Keratinocyte (primary cell): ENCODE results near the gene MDFIC2. TPM values are rescaled to one million over a fixed set of nuclear protein-coding genes. Genes with fewer than 3 reads are reported as not detected.

ENCODE experiments used
- DNase-seq: peaks from one replicate; pipeline ENCODE4 v3.0.0-alpha.2; 2011; ENCODE audit warnings: low read depth, missing footprints, low spot score
- FAIRE-seq: peaks from 2 replicates; lab custom pipeline; 2011; peaks lifted over from hg19 to GRCh38; lab: Jason Lieb, UNC
- H2AFZ ChIP-seq: 2 replicates; pipeline ENCODE4 v1.6.0; 2012; ENCODE audit warnings: low read length, control low read depth, inconsistent platforms; ENCODE audit not compliant: control insufficient read depth
- H3K27ac ChIP-seq: 2 replicates; pipeline ENCODE4 v1.5.1; 2011; ENCODE audit warnings: low read length; ENCODE audit not compliant: control insufficient read depth, insufficient read depth
- H3K27me3 ChIP-seq: 3 replicates; pipeline ENCODE4 v1.6.0; 2011; ENCODE audit warnings: low read length; ENCODE audit not compliant: control insufficient read depth, insufficient read depth; ENCODE audit errors: extremely low read depth
- H3K36me3 ChIP-seq, 2 experiments: 2 replicates in 1 of 2; 3 replicates in 1 of 2; pipeline ENCODE4 v1.5.1; 2011; ENCODE audit warnings: low read length in 2 of 2, mild to moderate bottlenecking in 1 of 2; ENCODE audit not compliant: control insufficient read depth in 2 of 2, insufficient read depth in 2 of 2; ENCODE audit errors: extremely low read depth in 1 of 2
- H3K4me1 ChIP-seq: 3 replicates; pipeline ENCODE4 v1.5.1; 2011; ENCODE audit warnings: low read length; ENCODE audit not compliant: control insufficient read depth, insufficient read depth; ENCODE audit errors: extremely low read depth
- H3K4me2 ChIP-seq: 3 replicates; pipeline ENCODE4 v1.6.0; 2011; ENCODE audit warnings: low read depth, low read length; ENCODE audit not compliant: control insufficient read depth, insufficient read depth; ENCODE audit errors: extremely low read depth
- H3K4me3 ChIP-seq, 3 experiments: fragments of 200-600 bp in 1 of 3; sonication (generic) in 1 of 3; 2 replicates in 2 of 3; 3 replicates in 1 of 3; pipeline ENCODE4 v1.5.1; 2011 to 2016; ENCODE audit warnings: low read length in 3 of 3, mild to moderate bottlenecking in 3 of 3, control low read depth in 2 of 3, inconsistent platforms in 1 of 3, low read depth in 1 of 3, mixed read lengths in 1 of 3, mixed run types in 1 of 3, moderate library complexity in 1 of 3; ENCODE audit not compliant: control insufficient read depth in 2 of 3, insufficient read depth in 2 of 3; ENCODE audit errors: extremely low read depth in 1 of 3
- H3K79me2 ChIP-seq: 2 replicates; pipeline ENCODE4 v1.6.0; 2012; ENCODE audit warnings: low read length; ENCODE audit not compliant: control insufficient read depth, insufficient read depth
- H3K9ac ChIP-seq: 3 replicates; pipeline ENCODE4 v1.6.0; 2011; ENCODE audit warnings: low read length; ENCODE audit not compliant: control insufficient read depth, insufficient read depth; ENCODE audit errors: extremely low read depth
- H3K9me1 ChIP-seq: 3 replicates; pipeline ENCODE4 v1.6.0; 2011; ENCODE audit warnings: low read length; ENCODE audit not compliant: control insufficient read depth, insufficient read depth; ENCODE audit errors: extremely low read depth
- H3K9me3 ChIP-seq: 2 replicates; pipeline ENCODE4 v1.5.1; 2012; ENCODE audit warnings: low read depth, low read length; ENCODE audit not compliant: control insufficient read depth
- H4K20me1 ChIP-seq: 3 replicates; pipeline ENCODE4 v1.6.0; 2011; ENCODE audit warnings: low read length; ENCODE audit not compliant: control insufficient read depth, insufficient read depth; ENCODE audit errors: extremely low read depth
- EZH2 ChIP-seq: IDR thresholded peaks from one replicate; pipeline ENCODE4 v1.6.1; 2012; ENCODE audit warnings: inconsistent platforms, mild to moderate bottlenecking, low read length, moderate library complexity
- dilution Hi-C: fragments of 300-500 bp; cut with MboI; formaldehyde crosslinking; loops from one replicate; pipeline ENCODE4 v1.7.0; 2020; ENCODE audit warnings: low sequenced_read_pairs; ENCODE audit not compliant: extremely low pct_ligation_motif_present
- polyA plus RNA-seq, 5 experiments: library from polyadenylated mRNA; depleted of rRNA in 3 of 5; stranded (reverse) in 3 of 5; stranded (forward) in 1 of 5; unstranded in 1 of 5; fragments of >200 nt; gene quantifications; 1 replicate in 1 of 5; 2 replicates in 3 of 5; 3 replicates in 1 of 5; pipeline versions ENCODE4 v1.2.1 to v1.2.3, GENCODE V29; 2011 to 2012; ENCODE audit warnings: missing spikeins in 2 of 5, low read depth in 1 of 5, low replicate concordance in 1 of 5
- TF ChIP-seq, protein P1 (sequence below), 3 experiments: IDR thresholded peaks in 1 of 3; conservative IDR thresholded peaks in 1 of 3; optimal IDR thresholded peaks in 1 of 3; 2 replicates in 2 of 3; 3 replicates in 1 of 3; pipeline versions ENCODE3 to v1.5.1; 2011; ENCODE audit warnings: low read length in 3 of 3, mild to moderate bottlenecking in 3 of 3, moderate library complexity in 2 of 3, control low read depth in 1 of 3, inconsistent platforms in 1 of 3; ENCODE audit not compliant: insufficient read depth in 2 of 3; ENCODE audit errors: extremely low read depth in 1 of 3

The MDFIC2 gene
- polyA plus RNA-seq, 1 donor (not counting 4 experiments of a cell fraction or from before 2014, with no cell fraction given), result not detected

DNA sequence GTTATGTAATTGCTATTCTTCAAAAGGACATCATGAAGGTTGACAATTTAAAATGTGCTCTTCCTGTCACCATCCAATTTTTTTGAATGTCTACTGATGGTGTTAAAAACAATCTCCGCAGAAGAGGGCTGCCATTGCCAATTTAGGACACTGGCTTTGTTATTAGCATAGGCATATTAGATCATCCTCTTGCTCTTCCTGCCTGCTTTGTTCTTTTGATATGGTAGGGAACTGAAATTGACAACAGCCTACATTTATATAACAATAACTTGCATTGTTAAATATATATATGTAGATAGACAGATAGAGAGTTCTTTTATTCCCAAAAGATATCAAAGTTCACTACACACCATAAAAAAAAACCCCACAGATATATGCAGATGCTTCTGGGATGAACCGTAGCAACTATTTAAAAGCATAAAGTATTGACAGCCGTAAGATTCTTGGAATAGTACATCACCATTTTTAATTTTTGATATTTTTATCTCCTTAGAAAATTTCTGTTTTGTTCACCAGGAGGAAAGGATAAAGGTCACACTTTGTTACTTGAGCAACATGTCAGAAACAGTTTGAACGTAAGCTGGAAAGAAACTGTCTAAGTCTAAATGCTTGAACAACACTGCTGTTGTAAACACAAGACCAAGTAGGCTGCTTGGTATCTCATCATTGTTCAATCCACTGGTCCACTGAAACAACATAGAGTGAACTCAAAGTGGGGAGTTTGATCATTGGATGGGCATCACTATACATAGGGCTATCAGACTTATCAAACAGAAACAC is 66.5 kb downstream of the MDFIC2 start:
- Histone ChIP-seq H3K4me2 (no peak overlapping the region), H3K9me1 (no peaks in the 10 kb centered on the region), H3K27ac (no peak overlapping the region), H3K9ac (no peak overlapping the region), H2AFZ (no peak overlapping the region), H3K27me3 (no peaks in the 10 kb centered on the region), H4K20me1 (no peaks in the 10 kb centered on the region), H3K79me2 (no peaks in the 10 kb centered on the region), H3K4me1 (no peaks in the 10 kb centered on the region), H3K4me3 (no peak overlapping the region), H3K36me3 (no peaks in the 10 kb centered on the region), H3K9me3 (no peaks in the 10 kb centered on the region)
- FAIRE-seq (no peak), DNase-seq (no peak)
- TF ChIP-seq, protein P1, sequence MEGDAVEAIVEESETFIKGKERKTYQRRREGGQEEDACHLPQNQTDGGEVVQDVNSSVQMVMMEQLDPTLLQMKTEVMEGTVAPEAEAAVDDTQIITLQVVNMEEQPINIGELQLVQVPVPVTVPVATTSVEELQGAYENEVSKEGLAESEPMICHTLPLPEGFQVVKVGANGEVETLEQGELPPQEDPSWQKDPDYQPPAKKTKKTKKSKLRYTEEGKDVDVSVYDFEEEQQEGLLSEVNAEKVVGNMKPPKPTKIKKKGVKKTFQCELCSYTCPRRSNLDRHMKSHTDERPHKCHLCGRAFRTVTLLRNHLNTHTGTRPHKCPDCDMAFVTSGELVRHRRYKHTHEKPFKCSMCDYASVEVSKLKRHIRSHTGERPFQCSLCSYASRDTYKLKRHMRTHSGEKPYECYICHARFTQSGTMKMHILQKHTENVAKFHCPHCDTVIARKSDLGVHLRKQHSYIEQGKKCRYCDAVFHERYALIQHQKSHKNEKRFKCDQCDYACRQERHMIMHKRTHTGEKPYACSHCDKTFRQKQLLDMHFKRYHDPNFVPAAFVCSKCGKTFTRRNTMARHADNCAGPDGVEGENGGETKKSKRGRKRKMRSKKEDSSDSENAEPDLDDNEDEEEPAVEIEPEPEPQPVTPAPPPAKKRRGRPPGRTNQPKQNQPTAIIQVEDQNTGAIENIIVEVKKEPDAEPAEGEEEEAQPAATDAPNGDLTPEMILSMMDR (optimal IDR thresholded peaks at IDR 0.05 in 1 of 3, IDR thresholded peaks at IDR 0.05 in 1 of 3, conservative IDR thresholded peaks at IDR 0.05 in 1 of 3; ENCODE audit: extremely low read depth in 1 of 3, insufficient read depth in 2 of 3, low read length in 3 of 3), result no peak
- dilution Hi-C loops, result no loop called here

DNA sequence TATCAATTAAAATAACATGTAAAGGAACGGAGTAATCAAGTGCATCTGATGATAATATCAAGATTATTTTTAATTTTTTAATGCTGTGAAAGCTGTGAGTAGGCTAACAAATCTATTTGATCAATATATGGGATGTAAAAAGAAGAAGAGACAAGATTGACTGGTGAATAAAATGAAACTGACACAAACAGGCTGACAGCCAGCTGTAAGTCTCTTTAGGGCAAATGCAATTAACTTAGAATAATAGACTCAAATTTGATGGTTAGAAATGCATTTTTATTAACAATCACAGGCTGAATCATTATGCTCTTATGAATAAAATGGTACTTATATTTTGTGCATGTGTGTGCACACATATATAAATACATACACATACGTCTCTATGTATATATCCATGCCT is 68.0 kb downstream of the MDFIC2 start:
- Histone ChIP-seq H3K4me2 (no peak overlapping the region), H3K27me3 (no peaks in the 10 kb centered on the region), H3K9me3 (no peaks in the 10 kb centered on the region), H2AFZ (no peak overlapping the region), H3K9me1 (no peaks in the 10 kb centered on the region), H3K9ac (no peak overlapping the region), H3K4me1 (no peaks in the 10 kb centered on the region), H3K4me3 (no peak overlapping the region), H3K27ac (no peak overlapping the region), H4K20me1 (no peaks in the 10 kb centered on the region), H3K36me3 (no peaks in the 10 kb centered on the region), H3K79me2 (no peaks in the 10 kb centered on the region)
- TF ChIP-seq, protein P1 (optimal IDR thresholded peaks at IDR 0.05 in 1 of 3, IDR thresholded peaks at IDR 0.05 in 1 of 3, conservative IDR thresholded peaks at IDR 0.05 in 1 of 3; ENCODE audit: extremely low read depth in 1 of 3, insufficient read depth in 2 of 3, low read length in 3 of 3), result no peak
- no peak for TF ChIP-seq EZH2
- dilution Hi-C loops, result no loop called here
- no peak for DNase-seq
- no peak for FAIRE-seq
